HCT116 (cell line): ENCODE measurements around the gene MBOAT1.

Source experiments
- CTCF ChIP-seq, 3 experiments: fragments of 200-600 bp in 1 of 3; sonication (generic) in 1 of 3; IDR thresholded peaks in 2 of 3; conservative IDR thresholded peaks in 1 of 3; 2 replicates each; pipeline ENCODE4 v1.5.1; 2012 to 2017; ENCODE audit warnings: low read depth in 2 of 3, low read length in 2 of 3, antibody characterized with exemption in 1 of 3, borderline replicate concordance in 1 of 3, control low read depth in 1 of 3, mild to moderate bottlenecking in 1 of 3, mixed read lengths in 1 of 3, mixed run types in 1 of 3, moderate library complexity in 1 of 3; ENCODE audit not compliant: insufficient read depth in 1 of 3
- JUND ChIP-seq: IDR thresholded peaks from 2 replicates; pipeline ENCODE4 v1.6.1; 2012
- YY1 ChIP-seq: IDR thresholded peaks from 2 replicates; pipeline ENCODE4 v1.6.1; 2011; ENCODE audit warnings: low read length, low read depth, moderate library complexity, mild to moderate bottlenecking; ENCODE audit not compliant: insufficient replicate concordance; ENCODE audit errors: extremely low read depth

DNA sequence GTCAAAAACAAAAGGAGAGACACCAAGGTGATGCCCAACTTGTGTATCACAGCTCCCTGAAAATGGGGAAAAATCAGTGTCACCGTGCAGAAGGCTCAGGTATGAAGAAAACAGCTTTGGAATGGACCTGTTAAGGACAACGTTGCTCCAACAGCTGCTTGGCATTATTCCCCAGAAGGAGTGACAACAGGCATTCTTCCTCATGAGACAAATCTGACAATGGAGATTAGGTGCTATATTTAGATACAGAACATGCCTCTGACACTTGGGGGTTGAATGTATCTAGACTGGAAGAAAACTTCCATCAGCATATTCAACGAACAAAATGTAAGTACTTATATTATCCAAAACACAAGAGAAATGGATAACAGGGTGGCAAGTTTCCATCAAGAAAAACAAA, 87.7 kb downstream of the MBOAT1 start:
- no peak for TF ChIP-seq YY1
- TF ChIP-seq CTCF (IDR thresholded peaks at IDR 0.05 in 2 of 3, conservative IDR thresholded peaks at IDR 0.05 in 1 of 3; ENCODE audit: borderline replicate concordance in 1 of 3, insufficient read depth in 1 of 3, low read depth in 2 of 3, low read length in 2 of 3), result no peak
- no peak for TF ChIP-seq JUND
